B cell (primary cell): ENCODE measurements around the gene GNG13. TPM values are rescaled to one million over a fixed set of nuclear protein-coding genes. Genes with fewer than 3 reads are reported as not detected.

Experiments
- ATAC-seq: fragments of 200-7000 bp; cut with Tn5 transposase; one replicate; pipeline ENCODE4 v1.10.0; 2021; ENCODE audit warnings: low read depth, mild to moderate bottlenecking, moderate number of reproducible peaks, moderate library complexity
- CTCF ChIA-PET: fragments of 350-600 bp; sonication (Branson Sonifier 250); formaldehyde crosslinking; loops from one replicate; lab custom pipeline; 2021; ENCODE audit warnings: antibody characterized with exemption, inconsistent platforms; lab: Charles Lee
- POLR2A ChIA-PET: fragments of 350-600 bp; sonication (Branson Sonifier 250); formaldehyde crosslinking; loops from one replicate; lab custom pipeline; 2021; ENCODE audit warnings: antibody characterized with exemption; lab: Charles Lee
- DNase-seq: peaks from one replicate; pipeline ENCODE4 v3.0.0; 2013
- H2AFZ ChIP-seq: 2 replicates; pipeline ENCODE4 v1.6.1; 2012; ENCODE audit warnings: mild to moderate bottlenecking, low read depth, low read length; ENCODE audit not compliant: insufficient read depth, poor library complexity, severe bottlenecking
- H3K27ac ChIP-seq, 2 donors: 1 replicate in 1 of 2; 2 replicates in 1 of 2; pipeline ENCODE4 v1.5.1; 2012 to 2013; ENCODE audit warnings: low read length in 2 of 2, mild to moderate bottlenecking in 2 of 2, moderate library complexity in 1 of 2
- H3K27me3 ChIP-seq, 4 experiments: fragments of 200-600 bp in 1 of 4; sonication (generic) in 1 of 4; replicated peaks in 1 of 4; 1 replicate in 2 of 4; 2 replicates in 2 of 4; pipeline versions ENCODE4 v1.6.1 to v1.7.0; 2013 to 2016; ENCODE audit warnings: low read length in 3 of 4, mild to moderate bottlenecking in 2 of 4, mixed read lengths in 1 of 4, moderate library complexity in 1 of 4; ENCODE audit not compliant: insufficient read depth in 4 of 4, control insufficient read depth in 3 of 4; ENCODE audit errors: control extremely low read depth in 1 of 4
- H3K36me3 ChIP-seq, 2 experiments: replicated peaks in 1 of 2; 1 replicate in 1 of 2; 2 replicates in 1 of 2; pipeline versions ENCODE4 v1.6.1 to v1.7.1; 2013; ENCODE audit warnings: low read length in 1 of 2; ENCODE audit not compliant: insufficient read depth in 2 of 2, control insufficient read depth in 1 of 2; ENCODE audit errors: control extremely low read depth in 1 of 2, extremely low read depth in 1 of 2
- H3K4me1 ChIP-seq, 2 donors: fragments of 200-600 bp in 1 of 2; sonication (generic) in 1 of 2; 1 replicate in 1 of 2; 2 replicates in 1 of 2; pipeline versions ENCODE4 v1.5.1 to v1.6.1; 2013 to 2017; ENCODE audit warnings: low read length in 2 of 2; ENCODE audit not compliant: control insufficient read depth in 2 of 2, insufficient read depth in 2 of 2
- H3K4me2 ChIP-seq: replicated peaks from 2 replicates; pipeline ENCODE3; 2012; ENCODE audit warnings: mild to moderate bottlenecking, low read depth, low read length; ENCODE audit not compliant: poor library complexity, severe bottlenecking
- H3K4me3 ChIP-seq, 5 experiments: fragments of 200-600 bp in 1 of 5; sonication (generic) in 1 of 5; 1 replicate in 3 of 5; 2 replicates in 2 of 5; pipeline versions ENCODE4 v1.5.1 to v1.7.0; 2011 to 2016; ENCODE audit warnings: low read length in 4 of 5, mild to moderate bottlenecking in 4 of 5, low read depth in 2 of 5, control low read depth in 1 of 5, moderate library complexity in 1 of 5; ENCODE audit not compliant: insufficient read depth in 1 of 5; ENCODE audit errors: control extremely low read depth in 1 of 5, extremely low read depth in 1 of 5
- H3K79me2 ChIP-seq: fragments of 200-600 bp; sonication (generic); one replicate; pipeline ENCODE4 v1.6.0; 2016; ENCODE audit warnings: low read length; ENCODE audit not compliant: control insufficient read depth, insufficient read depth
- H3K9ac ChIP-seq: fragments of 200-600 bp; sonication (generic); 2 replicates; pipeline ENCODE4 v1.6.1; 2017; ENCODE audit warnings: mild to moderate bottlenecking, low read length, moderate library complexity
- H3K9me3 ChIP-seq, 3 donors: one replicate each; pipeline versions ENCODE4 v1.6.1 to v1.7.1; 2013; ENCODE audit warnings: low read length in 2 of 3; ENCODE audit not compliant: control insufficient read depth in 2 of 3, insufficient read depth in 1 of 3; ENCODE audit errors: control extremely low read depth in 1 of 3
- H4K20me1 ChIP-seq: 2 replicates; pipeline ENCODE4 v1.6.0; 2012; ENCODE audit warnings: mild to moderate bottlenecking, low read length; ENCODE audit not compliant: insufficient read depth, control insufficient read depth, poor library complexity, severe bottlenecking
- H3K27ac Mint-ChIP-seq: one replicate; pipeline ENCODE4 v1.8.0; 2021; ENCODE audit warnings: mixed read lengths
- H3K27me3 Mint-ChIP-seq: one replicate; pipeline ENCODE4 v1.8.0; 2021; ENCODE audit warnings: mixed read lengths
- H3K4me1 Mint-ChIP-seq: one replicate; pipeline ENCODE4 v1.8.0; 2021; ENCODE audit warnings: mixed read lengths
- H3K4me3 Mint-ChIP-seq: one replicate; pipeline ENCODE4 v1.8.0; 2021; ENCODE audit warnings: mixed read lengths
- H3K9me3 Mint-ChIP-seq: one replicate; pipeline ENCODE4 v1.8.0; 2022; ENCODE audit warnings: mixed read lengths; ENCODE audit not compliant: insufficient read depth
- CTCF ChIP-seq: fragments of 200-600 bp; IDR thresholded peaks from one replicate; pipeline ENCODE4 v1.8.0; 2022; ENCODE audit warnings: antibody characterized with exemption, mild to moderate bottlenecking
- EZH2 ChIP-seq: IDR thresholded peaks from 2 replicates; pipeline ENCODE4 v1.6.1; 2012; ENCODE audit warnings: borderline replicate concordance, low read depth, mild to moderate bottlenecking, moderate library complexity, low read length; ENCODE audit not compliant: insufficient read depth, poor library complexity, severe bottlenecking
- WGBS: methylation state at CpG from one replicate; pipeline ENCODE4 v1.1.5; 2013; ENCODE audit warnings: missing lambda C conversion rate; ENCODE audit not compliant: insufficient coverage; 5-methylcytosine and 5-hydroxymethylcytosine counted together
- intact Hi-C: fragments of 100-400 bp; cut with micrococcal nuclease; formaldehyde crosslinking; loops from one replicate; pipeline ENCODE4 v1.10.0; 2022
- polyA plus RNA-seq: library from polyadenylated mRNA; depleted of rRNA; stranded (reverse); fragments of >200 nt; gene quantifications from 2 replicates; pipeline ENCODE4 v1.2.3, GENCODE V29; 2012
- total RNA-seq, 2 donors: library from RNA; stranded (reverse); fragments of 120-200 nt in 1 of 2; gene quantifications; 1 replicate in 1 of 2; 2 replicates in 1 of 2; pipeline versions ENCODE4 v1.2.3 to v1.2.4, GENCODE V29; 2013 to 2022

Gene GNG13
- total and polyA plus RNA-seq, 2 donors (not counting 1 experiment from before 2014, with no cell fraction given) = not detected

DNA sequence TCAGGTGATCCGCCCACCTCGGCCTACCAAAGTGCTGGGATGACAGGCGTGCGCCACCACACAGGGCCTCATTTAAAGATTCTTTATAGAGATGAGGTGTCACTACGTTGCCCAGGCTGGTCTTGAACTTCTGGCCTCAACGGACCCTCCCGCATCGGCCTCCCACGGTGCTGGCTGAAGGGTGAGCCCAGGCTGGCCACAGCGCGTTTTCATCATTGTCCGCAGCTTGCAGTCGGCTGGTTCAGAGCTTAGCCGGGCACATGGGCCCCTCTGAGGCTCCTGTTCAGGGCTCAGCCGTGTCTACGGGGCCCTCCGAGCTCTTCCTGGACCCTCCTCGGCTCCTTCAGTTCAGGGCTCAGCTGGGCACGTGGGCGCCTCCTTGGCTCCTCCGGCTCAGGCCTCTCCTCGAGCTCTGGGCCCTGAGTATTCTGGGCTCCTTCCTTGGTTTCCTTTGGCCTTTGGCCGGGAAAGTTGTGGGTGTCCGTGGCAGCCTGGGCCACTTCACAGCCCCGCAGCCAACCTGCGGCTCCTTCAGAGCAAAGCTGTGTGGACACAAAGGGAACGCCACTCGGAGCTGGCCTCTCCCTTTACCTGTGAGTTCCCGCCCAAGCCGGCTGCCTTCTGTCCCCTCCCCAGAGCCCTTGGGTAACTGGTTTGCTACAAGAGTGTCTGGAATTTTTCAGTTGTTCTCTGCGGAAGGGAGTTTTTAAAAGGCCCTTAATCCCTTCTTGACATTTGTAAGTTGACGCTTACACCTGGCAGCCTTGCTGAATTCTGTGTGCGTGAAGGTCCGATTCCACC, 41.2 kb downstream of the GNG13 start:
- no peak overlapping the region for H3K27ac Mint-ChIP-seq
- H3K4me1 Mint-ChIP-seq = peaks cover 1% of the 10 kb centered on the region
- Histone ChIP-seq H3K27me3 (peaks cover 0 to 2% (median 0%) of the 10 kb centered on the region in 4 experiments), H3K27ac (no peak overlapping the region), H3K4me3 (no peak overlapping the region), H4K20me1 (no peaks in the 10 kb centered on the region), H3K4me1 (peaks cover 4 to 6% of the 10 kb centered on the region in 2 donors), H3K9me3 (peaks cover 0 to 4% (median 0%) of the 10 kb centered on the region in 3 donors), H2AFZ (no peak overlapping the region), H3K36me3 (no peaks in the 10 kb centered on the region), H3K79me2 (no peaks in the 10 kb centered on the region), H3K9ac (no peak overlapping the region), H3K4me2 (no peak overlapping the region)
- no peak for TF ChIP-seq EZH2
- TF ChIP-seq CTCF = no peak
- peaks cover 3% of the 10 kb centered on the region for H3K9me3 Mint-ChIP-seq
- ATAC-seq = no peak
- WGBS = 99% methylated on average over 31 of the region's 34 CpGs
- intact Hi-C loops = no loop called here
- DNase-seq = no peak
- ChIA-PET CTCF (no interaction called here), POLR2A (no interaction called here)
- peaks cover 14% of the 10 kb centered on the region for H3K27me3 Mint-ChIP-seq
- H3K4me3 Mint-ChIP-seq = no peak overlapping the region

GRCh38 chr16:756428-756827, 44.1 kb downstream of the GNG13 start:
- Mint-ChIP-seq H3K4me1 (peaks cover 1% of the 10 kb centered on the region), H3K27me3 (peaks cover 14% of the 10 kb centered on the region), H3K9me3 (peaks cover 3% of the 10 kb centered on the region), H3K27ac (no peak overlapping the region), H3K4me3 (no peak overlapping the region)
- intact Hi-C loops = no loop called here
- Histone ChIP-seq H3K4me2 (no peak overlapping the region), H3K79me2 (no peaks in the 10 kb centered on the region), H3K27me3 (peaks cover 0 to 2% (median 0%) of the 10 kb centered on the region in 4 experiments), H3K9ac (no peak overlapping the region), H3K36me3 (no peaks in the 10 kb centered on the region), H2AFZ (no peak overlapping the region), H4K20me1 (no peaks in the 10 kb centered on the region), H3K4me3 (no peak overlapping the region), H3K27ac (no peak overlapping the region), H3K9me3 (peaks cover 0 to 4% (median 0%) of the 10 kb centered on the region in 3 donors), H3K4me1 (peaks cover 4 to 6% of the 10 kb centered on the region in 2 donors)
- WGBS = 76% methylated on average over 2 of the region's 5 CpGs
- no peak for DNase-seq
- ChIA-PET CTCF (no interaction called here), POLR2A (no interaction called here)
- no peak for TF ChIP-seq EZH2
- no peak for TF ChIP-seq CTCF
- no peak for ATAC-seq
